Mesendoderm (in vitro differentiated cells): ENCODE results near the gene FMNL3.
A peak's percentile ranks its signal among the peaks of the same experiment; 100 is the strongest.

Source experiments
- DNase-seq: peaks from one replicate; pipeline ENCODE4 v3.0.0; 2013
- H2AK5ac ChIP-seq: 2 replicates; pipeline ENCODE4 v1.6.1; 2013; ENCODE audit warnings: low read length, inconsistent platforms
- H2BK120ac ChIP-seq: 2 replicates; pipeline ENCODE4 v1.6.1; 2013; ENCODE audit warnings: low read depth, mild to moderate bottlenecking, low read length, moderate library complexity, mixed read lengths
- H2BK15ac ChIP-seq: replicated peaks from 2 replicates; pipeline ENCODE4 v1.6.1; 2013; ENCODE audit warnings: low read depth, mild to moderate bottlenecking, moderate library complexity
- H2BK5ac ChIP-seq: 2 replicates; pipeline ENCODE4 v1.6.1; 2013; ENCODE audit warnings: low read length, inconsistent platforms
- H3K18ac ChIP-seq: 2 replicates; pipeline ENCODE4 v1.6.1; 2013; ENCODE audit warnings: mild to moderate bottlenecking, low read length, mixed read lengths
- H3K23ac ChIP-seq: one replicate; pipeline ENCODE4 v1.6.1; 2013; ENCODE audit warnings: low read length
- H3K27ac ChIP-seq: 2 replicates; pipeline ENCODE4 v1.5.1; 2013; ENCODE audit warnings: low read depth, mild to moderate bottlenecking, inconsistent platforms, low read length, moderate library complexity
- H3K27me3 ChIP-seq: 2 replicates; pipeline ENCODE4 v1.6.1; 2013; ENCODE audit warnings: low read length, control low read depth, mild to moderate bottlenecking, inconsistent platforms; ENCODE audit not compliant: insufficient read depth, poor library complexity
- H3K36me3 ChIP-seq: 2 replicates; pipeline ENCODE4 v1.6.1; 2013; ENCODE audit warnings: low read length, inconsistent platforms; ENCODE audit not compliant: control insufficient read depth, insufficient read depth
- H3K4ac ChIP-seq: one replicate; pipeline ENCODE4 v1.6.1; 2013; ENCODE audit warnings: low read depth, mild to moderate bottlenecking, low read length, moderate library complexity
- H3K4me1 ChIP-seq: 2 replicates; pipeline ENCODE4 v1.6.1; 2013; ENCODE audit warnings: low read depth, low read length, inconsistent platforms; ENCODE audit not compliant: control insufficient read depth
- H3K4me2 ChIP-seq: 2 replicates; pipeline ENCODE4 v1.6.1; 2013; ENCODE audit warnings: low read length
- H3K4me3 ChIP-seq: 2 replicates; pipeline ENCODE4 v1.5.1; 2013; ENCODE audit warnings: mild to moderate bottlenecking, low read length
- H3K56ac ChIP-seq: one replicate; pipeline ENCODE4 v1.6.1; 2013; ENCODE audit warnings: low read length
- H3K79me1 ChIP-seq: 2 replicates; pipeline ENCODE4 v1.6.1; 2013; ENCODE audit warnings: low read length, inconsistent platforms
- H3K79me2 ChIP-seq: 2 replicates; pipeline ENCODE4 v1.6.1; 2013; ENCODE audit warnings: mild to moderate bottlenecking, low read length; ENCODE audit not compliant: control insufficient read depth, insufficient read depth
- H3K9ac ChIP-seq: 2 replicates; pipeline ENCODE4 v1.6.1; 2013; ENCODE audit warnings: low read length, inconsistent platforms
- H4K5ac ChIP-seq: one replicate; pipeline ENCODE4 v1.6.1; 2013; ENCODE audit warnings: low read length
- H4K8ac ChIP-seq: one replicate; pipeline ENCODE4 v1.6.1; 2013; ENCODE audit warnings: low read depth, mild to moderate bottlenecking, control low read depth, low read length, moderate library complexity
- WGBS: extraction: QIAGEN DNeasy Blood & Tissue Kit; methylation state at CpG from one replicate; pipeline ENCODE4 v1.1.7; 2013; ENCODE audit warnings: low lambda C conversion rate, missing lambda C conversion rate; ENCODE audit not compliant: insufficient coverage; ENCODE audit errors: extremely low coverage; 5-methylcytosine and 5-hydroxymethylcytosine counted together

Gene FMNL3

DNA sequence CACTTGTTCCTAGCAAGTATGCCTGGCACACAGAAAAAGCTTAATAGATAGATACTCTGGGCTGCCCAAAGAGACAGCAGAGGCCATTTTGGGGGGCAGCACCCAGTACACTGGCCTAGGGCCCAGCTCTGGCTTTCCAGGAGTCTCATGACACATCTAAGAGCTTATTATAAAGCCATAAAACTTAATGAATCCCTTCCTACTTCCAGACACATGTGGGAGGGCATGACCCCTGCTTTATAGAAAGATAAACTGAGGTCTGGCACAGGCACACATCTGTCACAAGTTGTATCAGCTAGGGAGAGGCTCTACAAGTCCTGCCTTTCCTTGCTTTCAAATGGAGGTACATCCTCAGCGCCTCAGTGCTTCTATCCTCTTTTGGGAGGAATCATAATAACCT, 27.1 kb downstream of the FMNL3 start:
- Histone ChIP-seq H3K4me2 (no peak overlapping the region), H3K18ac (no peak overlapping the region), H2BK5ac (no peak overlapping the region), H4K8ac (no peak overlapping the region), H2AK5ac (no peak overlapping the region), H3K4me3 (no peak overlapping the region), H2BK120ac (no peak overlapping the region), H3K4me1 (peaks cover 8% of the 10 kb centered on the region), H4K5ac (no peak overlapping the region), H3K23ac (no peak overlapping the region), H3K4ac (no peak overlapping the region), H3K56ac (no peak overlapping the region), H3K79me1 (peaks cover 10% of the 10 kb centered on the region), H3K36me3 (no peaks in the 10 kb centered on the region), H3K9ac (no peak overlapping the region), H3K79me2 (peaks cover 6% of the 10 kb centered on the region), H3K27ac (no peak overlapping the region), H2BK15ac (no peak overlapping the region), H3K27me3 (no peaks in the 10 kb centered on the region)
- DNase-seq: no peak
- no CpG with 5 or more reads among the region's 1 CpG for WGBS

DNA sequence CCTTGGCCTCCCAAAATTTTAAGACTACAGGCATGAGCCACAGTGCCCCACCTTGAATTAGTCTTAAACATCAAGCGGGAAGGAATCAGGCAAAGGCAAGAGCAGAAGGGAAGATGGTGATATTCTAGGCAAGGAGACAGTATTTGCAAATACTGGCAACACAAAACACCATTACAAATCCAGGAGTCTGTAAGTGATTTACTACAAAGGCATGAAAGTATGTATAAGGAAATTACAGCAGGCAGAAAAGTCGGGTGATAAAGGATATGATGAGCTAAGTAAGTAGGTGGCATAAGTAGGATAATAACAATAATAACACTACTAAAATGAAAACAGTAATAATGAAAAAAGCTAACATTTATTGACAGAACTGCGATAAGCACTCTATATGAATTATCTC, 28.5 kb downstream of the FMNL3 start:
- Histone ChIP-seq H4K8ac (no peak overlapping the region), H3K27me3 (no peaks in the 10 kb centered on the region), H2AK5ac (no peak overlapping the region), H3K4me3 (no peak overlapping the region), H3K4ac (no peak overlapping the region), H3K4me1 (peaks cover 8% of the 10 kb centered on the region), H3K79me1 (peaks cover 12% of the 10 kb centered on the region), H3K36me3 (no peaks in the 10 kb centered on the region), H3K27ac (no peak overlapping the region), H3K79me2 (peaks cover 8% of the 10 kb centered on the region), H3K23ac (no peak overlapping the region), H2BK5ac (no peak overlapping the region), H3K9ac (no peak overlapping the region), H2BK15ac (no peak overlapping the region), H3K18ac (no peak overlapping the region), H3K56ac (no peak overlapping the region), H2BK120ac (no peak overlapping the region), H4K5ac (no peak overlapping the region), H3K4me2 (no peak overlapping the region)
- no peak for DNase-seq
- no CpG with 5 or more reads among the region's 3 CpGs for WGBS

DNA sequence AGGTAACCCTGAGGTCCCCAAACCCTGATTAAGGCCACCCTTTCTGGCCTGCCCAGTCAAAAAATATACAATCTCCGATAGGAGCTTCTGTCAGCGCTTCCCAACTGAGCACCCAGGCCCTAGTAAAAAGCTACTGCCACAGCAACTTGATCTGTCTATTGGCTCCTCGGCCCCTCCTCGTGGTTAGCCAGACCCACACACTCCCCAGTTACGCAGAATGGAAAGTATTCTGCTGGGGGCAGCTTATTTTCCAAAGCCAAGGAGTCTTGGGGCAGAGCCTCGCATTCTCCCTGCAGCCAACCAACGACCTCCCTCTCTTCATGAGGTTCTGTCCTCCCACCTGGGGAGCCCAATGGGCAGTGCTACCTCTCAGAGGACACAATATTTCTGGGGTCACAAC, 32.1 kb downstream of the FMNL3 start:
- peaks cover 22% of the 10 kb centered on the region for H3K79me1 ChIP-seq
- H4K8ac ChIP-seq: no peak overlapping the region
- no peak overlapping the region for H2BK15ac ChIP-seq
- peaks cover 7% of the 10 kb centered on the region for H3K79me2 ChIP-seq
- no peak overlapping the region for H3K23ac ChIP-seq
- no peak overlapping the region for H3K4me3 ChIP-seq
- H4K5ac ChIP-seq: no peak overlapping the region
- no peak overlapping the region for H2AK5ac ChIP-seq
- DNase-seq: no peak
- H3K4me2 ChIP-seq: no peak overlapping the region
- H3K4ac ChIP-seq: no peak overlapping the region
- no peak overlapping the region for H2BK5ac ChIP-seq
- no peak overlapping the region for H3K9ac ChIP-seq
- no peak overlapping the region for H3K56ac ChIP-seq
- no peak overlapping the region for H2BK120ac ChIP-seq
- no CpG with 5 or more reads among the region's 7 CpGs for WGBS
- H3K18ac ChIP-seq: no peak overlapping the region
- peaks cover 10% of the 10 kb centered on the region for H3K4me1 ChIP-seq
- no peaks in the 10 kb centered on the region for H3K27me3 ChIP-seq
- H3K36me3 ChIP-seq: no peaks in the 10 kb centered on the region
- H3K27ac ChIP-seq: no peak overlapping the region

DNA sequence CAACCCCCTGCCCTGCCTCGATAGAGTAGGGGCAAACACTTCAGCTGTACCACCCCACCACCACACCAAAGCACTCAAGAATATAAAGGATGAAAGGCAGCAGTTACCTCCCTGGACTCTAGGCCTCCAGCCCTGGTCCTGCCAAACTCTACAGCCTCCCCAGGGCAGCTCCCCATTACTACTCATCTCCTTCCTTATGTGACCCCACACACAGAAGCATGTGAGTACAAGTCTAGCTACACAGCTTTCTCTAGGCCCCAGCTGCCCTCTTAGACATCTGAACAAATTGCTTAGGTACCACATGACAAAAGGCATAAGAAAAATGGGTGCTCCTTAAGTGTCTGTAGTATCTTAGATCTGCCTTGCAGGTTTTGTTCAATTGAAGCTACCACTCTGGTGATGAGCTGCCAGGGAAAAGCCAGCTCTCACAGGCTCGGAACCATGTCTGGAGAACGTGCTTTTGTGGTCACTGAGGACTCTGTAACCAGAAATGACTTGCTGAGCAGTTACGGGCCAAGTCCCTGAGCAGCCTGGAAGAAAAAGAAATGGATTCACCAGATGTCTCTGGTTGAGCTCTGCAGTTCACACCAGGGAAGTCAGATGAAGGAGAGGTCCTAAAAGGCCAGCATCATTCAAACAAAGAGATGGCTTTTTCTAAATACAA, 32.8 kb downstream of the FMNL3 start:
- DNase-seq: no peak
- Histone ChIP-seq H3K27me3 (no peaks in the 10 kb centered on the region), H3K9ac (peak overlapping the region; percentile 38), H3K4ac (no peak overlapping the region), H3K27ac (no peak overlapping the region), H4K8ac (no peak overlapping the region), H2AK5ac (peak overlapping the region; percentile 29), H3K79me2 (peaks cover 4% of the 10 kb centered on the region), H3K4me1 (peaks cover 10% of the 10 kb centered on the region), H3K4me3 (no peak overlapping the region), H3K4me2 (no peak overlapping the region), H3K23ac (no peak overlapping the region), H2BK120ac (no peak overlapping the region), H4K5ac (no peak overlapping the region), H2BK5ac (no peak overlapping the region), H3K18ac (no peak overlapping the region), H3K36me3 (no peaks in the 10 kb centered on the region), H3K56ac (peak overlapping the region; percentile 46), H3K79me1 (peaks cover 20% of the 10 kb centered on the region), H2BK15ac (no peak overlapping the region)
- WGBS: no CpG with 5 or more reads among the region's 4 CpGs

DNA sequence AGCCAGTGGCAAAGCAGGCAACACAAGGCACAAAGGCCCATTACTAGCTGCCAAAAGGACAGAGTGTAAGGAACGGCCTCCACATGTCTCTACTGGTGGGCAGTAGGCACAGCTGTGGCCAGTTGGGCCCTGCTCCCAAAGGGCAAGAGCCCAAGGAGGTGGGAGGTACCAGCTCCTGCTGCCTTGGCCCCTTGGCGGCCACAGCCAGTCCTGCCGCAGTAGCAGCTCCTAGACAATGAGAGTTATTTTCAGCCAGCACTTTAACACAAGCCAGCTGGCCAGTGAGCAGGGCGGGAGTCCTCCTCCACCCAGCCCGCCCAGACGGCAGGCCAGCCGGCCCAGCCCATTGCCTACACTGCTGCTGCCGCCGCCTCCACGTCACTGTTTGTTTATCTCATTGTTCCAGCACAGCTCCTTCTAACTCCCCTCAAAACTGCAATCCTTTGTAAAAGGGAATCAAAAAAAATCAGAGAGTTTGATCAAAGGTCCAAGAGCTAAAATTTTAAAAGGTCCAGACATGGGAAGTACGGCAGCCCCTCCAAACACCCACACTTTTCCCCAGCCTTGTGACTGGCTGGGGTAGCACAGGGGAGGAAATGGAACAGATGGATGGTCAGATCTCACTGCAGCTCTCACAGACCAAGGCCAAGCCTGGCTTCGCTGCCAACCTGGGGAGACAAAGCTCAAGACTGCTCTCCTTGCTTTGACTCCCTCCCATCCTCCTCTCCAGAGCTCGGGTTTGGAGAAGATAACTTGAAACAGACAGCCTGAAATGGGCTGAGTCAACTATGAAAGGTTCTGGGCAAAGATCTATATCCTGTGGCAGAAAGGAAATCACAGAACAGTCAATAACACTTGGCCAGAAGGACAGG, 33.5 kb downstream of the FMNL3 start:
- H3K23ac ChIP-seq: peak overlapping the region; percentile 85
- WGBS: no CpG with 5 or more reads among the region's 13 CpGs
- no peak overlapping the region for H2BK120ac ChIP-seq
- H4K5ac ChIP-seq: no peak overlapping the region
- peaks cover 10% of the 10 kb centered on the region for H3K4me1 ChIP-seq
- H3K56ac ChIP-seq: peak overlapping the region; percentile 79
- H3K9ac ChIP-seq: peak overlapping the region; percentile 38
- peak overlapping the region; percentile 95 for H2AK5ac ChIP-seq
- peaks cover 23% of the 10 kb centered on the region for H3K79me1 ChIP-seq
- H4K8ac ChIP-seq: no peak overlapping the region
- no peak overlapping the region for H2BK15ac ChIP-seq
- H3K79me2 ChIP-seq: peaks cover 4% of the 10 kb centered on the region
- no peaks in the 10 kb centered on the region for H3K27me3 ChIP-seq
- DNase-seq: peak; percentile 76
- H2BK5ac ChIP-seq: peak overlapping the region; percentile 72
- no peak overlapping the region for H3K4me2 ChIP-seq
- peak overlapping the region; percentile 8 for H3K18ac ChIP-seq
- H3K4me3 ChIP-seq: no peak overlapping the region
- H3K36me3 ChIP-seq: no peaks in the 10 kb centered on the region
- no peak overlapping the region for H3K4ac ChIP-seq
- peak overlapping the region; percentile 29 for H3K27ac ChIP-seq
